ENCODE data around the gene ADRB2. TPM values are rescaled to one million over a fixed set of nuclear protein-coding genes. Genes with fewer than 3 reads are reported as not detected.

ADRB2 gene
- total RNA-seq, 4 donors from 2014 or later = 2.2 to 9.2 (median 3.0) TPM

DNA sequence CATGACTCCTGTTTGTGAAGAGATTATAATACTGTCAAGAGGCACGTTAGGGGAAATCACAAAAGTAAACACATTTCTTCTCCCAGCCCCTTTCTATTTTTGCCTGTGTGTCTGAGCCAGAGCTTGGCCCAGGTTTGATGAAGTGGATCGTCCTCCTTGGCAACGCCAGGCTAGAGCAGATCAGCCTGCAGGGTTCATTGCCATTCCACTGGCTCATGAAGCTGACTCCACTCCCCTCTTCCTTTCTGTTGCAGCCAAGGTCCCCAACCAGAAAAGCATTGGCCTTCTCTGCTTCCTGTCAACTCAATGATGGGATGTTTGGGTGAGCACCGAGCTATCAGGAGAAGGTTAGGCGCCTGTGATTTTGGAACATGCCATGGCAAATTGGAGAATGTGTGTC lies 3.3 kb downstream of the ADRB2 start:
- DNase-seq = no peak
- no peaks in the 10 kb centered on the region for H3K9me3 ChIP-seq
- H3K27ac ChIP-seq = no peak overlapping the region
- TF ChIP-seq CTCF (IDR thresholded peaks at IDR 0.05) (no peak), POLR2A (IDR thresholded peaks at IDR 0.05) (no peak)
- H3K4me1 ChIP-seq = no peaks in the 10 kb centered on the region
- intact Hi-C loops (cut with DNase I; ENCODE audit: low total_unique reads) = no loop called here
- H3K4me3 ChIP-seq = no peak overlapping the region
- no peaks in the 10 kb centered on the region for H3K36me3 ChIP-seq
- H3K27me3 ChIP-seq = no peaks in the 10 kb centered on the region

DNA sequence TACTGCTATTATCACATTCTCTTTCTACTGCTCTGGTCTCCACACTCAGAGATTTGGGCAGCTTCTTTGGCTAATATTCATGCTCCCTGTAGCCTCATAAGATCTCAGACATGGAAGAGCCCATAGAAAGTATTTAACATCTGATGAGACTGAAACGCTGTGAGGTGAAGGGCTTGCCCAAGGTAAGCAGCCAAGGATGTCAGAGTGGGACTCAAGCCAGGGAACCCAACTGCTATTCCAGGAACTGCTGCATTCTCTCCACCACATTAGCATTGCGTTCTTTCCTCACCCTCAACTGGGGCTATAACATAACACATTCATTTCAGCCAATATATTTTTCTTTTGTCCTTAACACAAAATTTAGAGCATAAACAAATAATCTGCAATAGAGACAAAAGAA lies 3.8 kb downstream of the ADRB2 start:
- intact Hi-C loops (cut with DNase I; ENCODE audit: low total_unique reads) = no loop called here
- Histone ChIP-seq H3K4me1 (no peaks in the 10 kb centered on the region), H3K4me3 (no peak overlapping the region)

GRCh38 chr5:148831590-148832565 lies 5.5 kb downstream of the ADRB2 start:
- H3K4me1 ChIP-seq = no peaks in the 10 kb centered on the region
- H3K4me3 ChIP-seq = no peak overlapping the region
- H3K36me3 ChIP-seq = no peaks in the 10 kb centered on the region
- TF ChIP-seq POLR2A (IDR thresholded peaks at IDR 0.05) (no peak), CTCF (IDR thresholded peaks at IDR 0.05) (no peak)
- intact Hi-C loops (cut with DNase I; ENCODE audit: low total_unique reads) = no loop called here
- H3K9me3 ChIP-seq = no peaks in the 10 kb centered on the region
- H3K27me3 ChIP-seq = no peaks in the 10 kb centered on the region
- no peak overlapping the region for H3K27ac ChIP-seq
- DNase-seq = no peak

More for the DNA sequence above, 3.8 kb downstream of the ADRB2 start:
- no peaks in the 10 kb centered on the region for H3K36me3 ChIP-seq
- H3K9me3 ChIP-seq = no peaks in the 10 kb centered on the region
- H3K27me3 ChIP-seq = no peaks in the 10 kb centered on the region
- no peak for TF ChIP-seq POLR2A (IDR thresholded peaks at IDR 0.05)
- no peak for DNase-seq
- no peak overlapping the region for H3K27ac ChIP-seq

- no peaks in the 10 kb centered on the region for H3K9me3 ChIP-seq
- H3K4me1 ChIP-seq = no peaks in the 10 kb centered on the region
- DNase-seq = no peak
- H3K27ac ChIP-seq = no peak overlapping the region
- no peak for TF ChIP-seq POLR2A (IDR thresholded peaks at IDR 0.05)
- no peak overlapping the region for H3K4me3 ChIP-seq
- H3K27me3 ChIP-seq = no peaks in the 10 kb centered on the region
- intact Hi-C loops (cut with DNase I; ENCODE audit: low total_unique reads) = no loop called here
- H3K36me3 ChIP-seq = no peaks in the 10 kb centered on the region
These were observed 6.7 kb downstream of the ADRB2 start for GRCh38 chr5:148833122-148833521.

DNA sequence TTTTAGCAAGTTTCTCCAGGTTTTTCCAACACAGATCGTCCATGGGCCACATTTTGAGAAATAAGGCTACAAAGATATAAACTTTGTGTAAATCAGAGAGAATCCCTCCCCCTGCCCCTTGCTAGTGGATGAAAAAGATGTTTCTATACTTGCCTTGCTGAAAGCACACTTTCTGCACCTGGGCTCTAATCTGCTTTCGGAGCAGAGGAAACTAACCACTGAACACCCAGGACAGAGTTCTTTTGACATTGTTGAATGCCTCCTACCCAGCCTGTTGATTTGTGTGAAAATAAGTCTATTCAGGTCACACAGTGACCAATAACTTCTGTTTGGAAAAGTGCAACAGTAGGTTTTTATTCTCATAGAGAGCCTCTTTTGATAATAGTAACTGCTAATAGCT lies 7.5 kb downstream of the ADRB2 start:
- H3K27me3 ChIP-seq = no peaks in the 10 kb centered on the region
- H3K9me3 ChIP-seq = no peaks in the 10 kb centered on the region
- no peaks in the 10 kb centered on the region for H3K4me1 ChIP-seq
- no peak overlapping the region for H3K27ac ChIP-seq
- no peaks in the 10 kb centered on the region for H3K36me3 ChIP-seq
- TF ChIP-seq POLR2A (IDR thresholded peaks at IDR 0.05) (no peak), CTCF (IDR thresholded peaks at IDR 0.05) (no peak)
- no peak overlapping the region for H3K4me3 ChIP-seq
- intact Hi-C loops (cut with DNase I; ENCODE audit: low total_unique reads) = no loop called here
- no peak for DNase-seq

DNA sequence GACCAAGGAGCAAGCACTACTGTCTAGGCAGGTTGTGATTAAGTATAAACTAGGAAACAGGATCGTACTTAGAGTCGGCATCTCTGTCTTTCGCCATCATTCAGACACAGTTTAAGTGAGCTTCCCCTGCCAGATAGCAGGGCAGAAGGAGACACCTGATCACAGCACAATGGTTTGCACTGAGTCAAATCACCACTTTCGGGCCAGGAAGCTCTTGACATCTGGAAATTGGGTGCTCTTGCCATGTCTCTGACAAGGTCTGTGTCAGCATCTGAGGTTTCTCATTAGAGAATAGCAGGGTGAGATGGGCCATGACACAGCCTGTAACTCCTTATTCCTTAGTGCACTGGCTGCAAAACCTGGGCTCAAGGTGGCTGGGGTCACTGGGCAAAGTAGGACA lies 8.3 kb downstream of the ADRB2 start:
- Histone ChIP-seq H3K9me3 (no peaks in the 10 kb centered on the region), H3K36me3 (no peaks in the 10 kb centered on the region), H3K27ac (no peak overlapping the region), H3K4me3 (no peak overlapping the region), H3K4me1 (no peaks in the 10 kb centered on the region), H3K27me3 (no peaks in the 10 kb centered on the region)
- intact Hi-C loops (cut with DNase I; ENCODE audit: low total_unique reads) = no loop called here
- no peak for DNase-seq
- TF ChIP-seq POLR2A (IDR thresholded peaks at IDR 0.05) = no peak
- TF ChIP-seq CTCF (IDR thresholded peaks at IDR 0.05) = no peak
